HEK293 (cell line): ENCODE data around the gene GMPPA.

Source experiments
- CTCF ChIP-seq: fragments of 450-650 bp; formaldehyde crosslinking; IDR thresholded peaks from 2 replicates; pipeline ENCODE4 v1.5.1; 2016; ENCODE audit warnings: missing biosample characterization, missing genetic modification characterization
- SETDB1 ChIP-seq: IDR thresholded peaks from one replicate; pipeline ENCODE4 v1.6.1; 2017; ENCODE audit warnings: mild to moderate bottlenecking, low read length, moderate library complexity, mixed read lengths; ENCODE audit not compliant: insufficient read length
- ZBTB44 ChIP-seq: fragments of 450-650 bp; IDR thresholded peaks from 2 replicates; pipeline ENCODE4 v1.5.1; 2018; ENCODE audit warnings: missing biosample characterization, mild to moderate bottlenecking, missing genetic modification characterization
- ZNF362 ChIP-seq: fragments of 450-650 bp; formaldehyde crosslinking; IDR thresholded peaks from 2 replicates; pipeline ENCODE4 v1.5.1; 2016; ENCODE audit warnings: missing biosample characterization, missing genetic modification characterization
- ZNF488 ChIP-seq: fragments of 450-650 bp; formaldehyde crosslinking; IDR thresholded peaks from 2 replicates; pipeline ENCODE4 v1.5.1; 2016; ENCODE audit warnings: missing biosample characterization, missing genetic modification characterization

- TF ChIP-seq CTCF (no peak), ZNF488 (tag by site-specific recombination) (no peak), ZBTB44 (tag by site-specific recombination) (no peak), ZNF362 (tag by site-specific recombination) (no peak), SETDB1 (no peak)
Observed at GRCh38 chr2:219505585-219505984, 6.9 kb downstream of the GMPPA start.
